GM19351 (cell line): Measurements from ENCODE around the gene PRDM16.

Experiments
- ATAC-seq: cut with Tn5 transposase; IDR thresholded peaks from one replicate; pipeline ENCODE4 v1.9.1; 2021; ENCODE audit warnings: mild to moderate bottlenecking, moderate library complexity; ENCODE audit not compliant: unreplicated experiment

PRDM16 gene

GRCh38 chr1:3417934-3418333, 348.9 kb downstream of the PRDM16 start:
- ATAC-seq: no peak

- ATAC-seq: no peak
Observed at GRCh38 chr1:3418600-3418999, 349.6 kb downstream of the PRDM16 start.

GRCh38 chr1:3419415-3420204, 350.6 kb downstream of the PRDM16 start:
- ATAC-seq: no peak

GRCh38 chr1:3420218-3420951, 351.4 kb downstream of the PRDM16 start:
- no peak for ATAC-seq

GRCh38 chr1:3422638-3423037, 353.6 kb downstream of the PRDM16 start:
- no peak for ATAC-seq

- no peak for ATAC-seq
Observed at GRCh38 chr1:3423245-3423829, 354.3 kb downstream of the PRDM16 start.

GRCh38 chr1:3423896-3424611, 355.1 kb downstream of the PRDM16 start:
- ATAC-seq: no peak

- ATAC-seq: no peak
Observed at GRCh38 chr1:3425486-3426215, 356.6 kb downstream of the PRDM16 start.

GRCh38 chr1:3426956-3427535, 358.0 kb downstream of the PRDM16 start:
- no peak for ATAC-seq

- ATAC-seq: no peak
Observed at GRCh38 chr1:3427711-3428704, 359.0 kb downstream of the PRDM16 start.

- ATAC-seq: no peak
Observed at GRCh38 chr1:3428899-3429298, 359.9 kb downstream of the PRDM16 start.

GRCh38 chr1:3429320-3429719, 360.3 kb downstream of the PRDM16 start:
- no peak for ATAC-seq

GRCh38 chr1:3429766-3430165, 360.8 kb downstream of the PRDM16 start:
- no peak for ATAC-seq

GRCh38 chr1:3430406-3430805, 361.4 kb downstream of the PRDM16 start:
- no peak for ATAC-seq

- no peak for ATAC-seq
Observed at GRCh38 chr1:3430820-3431219, 361.8 kb downstream of the PRDM16 start.

- ATAC-seq: no peak
Observed at GRCh38 chr1:3431266-3431665, 362.3 kb downstream of the PRDM16 start.

GRCh38 chr1:3431686-3432085, 362.7 kb downstream of the PRDM16 start:
- ATAC-seq: no peak

- ATAC-seq: no peak
Observed at GRCh38 chr1:3432306-3432705, 363.3 kb downstream of the PRDM16 start.

- ATAC-seq: no peak
Observed at GRCh38 chr1:3433076-3433475, 364.1 kb downstream of the PRDM16 start.
